Activated naive CD8-positive, alpha-beta T cell treated with anti-CD3 and anti-CD28 coated beads, Interleukin-2, amount 10 ng/mL, durations not matched to agents 7 days and 5 days (primary cell): ENCODE data around the gene FAM227B. TPM values are rescaled to one million over a fixed set of nuclear protein-coding genes. Genes with fewer than 3 reads are reported as not detected.

ENCODE experiments used
- ATAC-seq: fragments of 150-1000 bp; cut with Tn5 transposase; one replicate; pipeline ENCODE4 v1.10.0; 2021; ENCODE audit warnings: low read depth, moderate library complexity
- POLR2A ChIA-PET: fragments of 350-600 bp; sonication (Branson Sonifier 250); formaldehyde crosslinking; loops from one replicate; lab custom pipeline; 2021; ENCODE audit warnings: antibody characterized with exemption; lab: Charles Lee
- DNase-seq: peaks from one replicate; pipeline ENCODE4 v3.0.0; 2021
- H3K27ac Mint-ChIP-seq: one replicate; pipeline ENCODE4 v1.8.0; 2022; ENCODE audit warnings: mild to moderate bottlenecking, mixed read lengths
- H3K27me3 Mint-ChIP-seq: one replicate; pipeline ENCODE4 v1.8.0; 2022; ENCODE audit warnings: mild to moderate bottlenecking, moderate library complexity, mixed read lengths
- H3K36me3 Mint-ChIP-seq: one replicate; pipeline ENCODE4 v1.8.0; 2021; ENCODE audit warnings: mild to moderate bottlenecking, mixed read lengths
- H3K4me1 Mint-ChIP-seq: one replicate; pipeline ENCODE4 v1.8.0; 2021; ENCODE audit warnings: mixed read lengths
- H3K4me3 Mint-ChIP-seq: one replicate; pipeline ENCODE4 v1.8.0; 2022; ENCODE audit warnings: mild to moderate bottlenecking, moderate library complexity, mixed read lengths
- H3K9me3 Mint-ChIP-seq: one replicate; pipeline ENCODE4 v1.8.0; 2021; ENCODE audit warnings: mixed read lengths
- total RNA-seq, 2 experiments: library from RNA; stranded (reverse); gene quantifications; one replicate each; pipeline ENCODE4 v1.2.3, GENCODE V29; 2021

The FAM227B gene
- total RNA-seq, 2 experiments from 2014 or later = 6.1 to 6.6 TPM

DNA sequence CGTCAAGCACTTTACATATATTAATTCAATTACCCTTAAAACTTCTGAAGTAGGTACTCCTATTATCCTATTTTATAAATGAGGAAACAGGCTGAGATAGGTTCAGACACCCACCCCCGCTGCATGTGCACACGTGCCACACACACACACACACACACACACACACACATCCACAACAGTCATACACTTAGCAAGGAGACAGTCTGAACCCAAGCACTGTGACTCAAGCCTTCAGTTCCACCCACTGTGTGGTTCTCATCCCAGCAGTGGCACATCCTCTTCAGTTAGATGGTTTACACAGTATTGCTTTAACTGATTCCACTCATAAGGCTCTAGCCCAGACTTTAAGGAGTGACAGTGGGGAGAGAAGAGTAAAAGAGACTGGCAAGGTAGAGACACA lies 288.7 kb downstream of the FAM227B start:
- Mint-ChIP-seq H3K9me3 (no peaks in the 10 kb centered on the region), H3K27me3 (no peaks in the 10 kb centered on the region), H3K36me3 (peaks cover 19% of the 10 kb centered on the region), H3K4me1 (no peaks in the 10 kb centered on the region), H3K4me3 (no peak overlapping the region), H3K27ac (no peak overlapping the region)
- POLR2A ChIA-PET = no interaction called here
- DNase-seq = no peak
- no peak for ATAC-seq

DNA sequence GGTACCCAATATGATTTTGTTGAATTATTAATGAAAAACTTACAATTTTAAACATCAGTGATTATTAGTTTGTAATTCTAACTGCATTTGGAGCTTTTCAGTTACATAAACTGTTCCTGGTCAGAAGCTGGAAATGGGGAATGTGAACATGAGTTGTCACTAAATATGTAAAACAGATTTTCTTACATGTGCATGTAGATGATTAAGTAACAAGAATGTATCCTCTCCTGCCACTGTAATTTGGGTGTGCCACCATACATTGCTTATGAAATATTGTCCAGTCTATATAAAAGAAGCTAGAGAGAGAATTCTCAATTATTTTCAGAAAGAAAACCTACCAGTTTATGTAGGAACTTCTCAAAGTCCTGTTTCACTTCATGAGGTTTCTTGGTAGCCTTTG lies 289.2 kb downstream of the FAM227B start:
- ATAC-seq = no peak
- Mint-ChIP-seq H3K4me1 (no peaks in the 10 kb centered on the region), H3K27me3 (no peaks in the 10 kb centered on the region), H3K27ac (no peak overlapping the region), H3K36me3 (peaks cover 15% of the 10 kb centered on the region), H3K4me3 (no peak overlapping the region), H3K9me3 (no peaks in the 10 kb centered on the region)
- POLR2A ChIA-PET = no interaction called here
- DNase-seq = no peak

GRCh38 chr15:49330166-49330565 lies 290.5 kb downstream of the FAM227B start:
- H3K9me3 Mint-ChIP-seq = no peaks in the 10 kb centered on the region
- peaks cover 15% of the 10 kb centered on the region for H3K36me3 Mint-ChIP-seq
- no peaks in the 10 kb centered on the region for H3K27me3 Mint-ChIP-seq
- ATAC-seq (no peak), DNase-seq (no peak)
- no peak overlapping the region for H3K4me3 Mint-ChIP-seq
- H3K4me1 Mint-ChIP-seq = no peaks in the 10 kb centered on the region
- H3K27ac Mint-ChIP-seq = no peak overlapping the region
- POLR2A ChIA-PET = interaction anchor here (1.0 kb wide), 1 partner anchor 10 kb away, joined by 3 read pairs; no protein-coding TSS in a partner anchor

GRCh38 chr15:49328941-49329340 lies 291.7 kb downstream of the FAM227B start:
- Mint-ChIP-seq H3K4me3 (no peak overlapping the region), H3K27me3 (no peaks in the 10 kb centered on the region), H3K36me3 (peaks cover 15% of the 10 kb centered on the region), H3K9me3 (no peaks in the 10 kb centered on the region), H3K27ac (no peak overlapping the region), H3K4me1 (no peaks in the 10 kb centered on the region)
- POLR2A ChIA-PET = no interaction called here
- ATAC-seq (no peak), DNase-seq (no peak)

- no peak for ATAC-seq
- H3K4me1 Mint-ChIP-seq = no peaks in the 10 kb centered on the region
- POLR2A ChIA-PET = no interaction called here
Measured at GRCh38 chr15:49327927-49328326, 292.7 kb downstream of the FAM227B start.

GRCh38 chr15:49323207-49323606 lies 297.4 kb downstream of the FAM227B start:
- ATAC-seq = no peak

More at GRCh38 chr15:49327927-49328326, 292.7 kb downstream of the FAM227B start:
- Mint-ChIP-seq H3K36me3 (peaks cover 17% of the 10 kb centered on the region), H3K4me3 (no peak overlapping the region), H3K27ac (no peak overlapping the region), H3K27me3 (no peaks in the 10 kb centered on the region), H3K9me3 (no peaks in the 10 kb centered on the region)
- DNase-seq = no peak

GRCh38 chr15:49320351-49320750 lies 300.3 kb downstream of the FAM227B start:
- POLR2A ChIA-PET = interaction anchor here (1.2 kb wide), 1 partner anchor 10 kb away, joined by 3 read pairs; no protein-coding TSS in a partner anchor
- H3K27ac Mint-ChIP-seq = no peak overlapping the region

More at GRCh38 chr15:49323207-49323606, 297.4 kb downstream of the FAM227B start:
- POLR2A ChIA-PET = no interaction called here
- Mint-ChIP-seq H3K4me1 (peaks cover 8% of the 10 kb centered on the region), H3K9me3 (no peaks in the 10 kb centered on the region), H3K27me3 (no peaks in the 10 kb centered on the region), H3K36me3 (peaks cover 23% of the 10 kb centered on the region), H3K27ac (no peak overlapping the region), H3K4me3 (no peak overlapping the region)
- DNase-seq = no peak

DNA sequence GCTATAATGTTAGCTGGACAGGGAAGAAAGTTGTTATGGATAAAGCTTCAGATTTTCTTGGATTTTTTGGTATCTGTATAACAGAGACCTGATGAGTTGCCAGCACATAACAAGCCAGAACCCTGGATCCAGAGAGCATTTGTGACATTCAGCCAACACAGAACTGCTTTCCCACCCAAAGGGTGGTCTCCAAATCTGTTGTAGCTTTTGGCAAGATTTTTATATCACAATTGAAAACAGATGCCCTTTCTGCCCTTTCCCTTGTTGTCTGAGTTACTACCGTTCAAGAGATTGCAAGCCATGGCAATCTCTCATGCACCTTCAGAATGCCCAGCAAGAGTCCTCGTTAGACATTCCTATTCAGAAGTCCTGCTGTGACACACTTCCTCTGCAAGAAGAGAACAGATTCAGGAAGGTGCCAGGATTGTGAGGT lies 305.2 kb downstream of the FAM227B start:
- no peak for DNase-seq
- Mint-ChIP-seq H3K27me3 (no peaks in the 10 kb centered on the region), H3K9me3 (peaks cover 2% of the 10 kb centered on the region), H3K4me1 (no peaks in the 10 kb centered on the region), H3K27ac (no peak overlapping the region), H3K4me3 (no peak overlapping the region), H3K36me3 (peaks cover 34% of the 10 kb centered on the region)
- POLR2A ChIA-PET = no interaction called here
- no peak for ATAC-seq

More at GRCh38 chr15:49320351-49320750, 300.3 kb downstream of the FAM227B start:
- Mint-ChIP-seq H3K27me3 (no peaks in the 10 kb centered on the region), H3K36me3 (peaks cover 30% of the 10 kb centered on the region), H3K9me3 (peaks cover 2% of the 10 kb centered on the region), H3K4me1 (peaks cover 8% of the 10 kb centered on the region), H3K4me3 (no peak overlapping the region)
- DNase-seq (no peak), ATAC-seq (no peak)

DNA sequence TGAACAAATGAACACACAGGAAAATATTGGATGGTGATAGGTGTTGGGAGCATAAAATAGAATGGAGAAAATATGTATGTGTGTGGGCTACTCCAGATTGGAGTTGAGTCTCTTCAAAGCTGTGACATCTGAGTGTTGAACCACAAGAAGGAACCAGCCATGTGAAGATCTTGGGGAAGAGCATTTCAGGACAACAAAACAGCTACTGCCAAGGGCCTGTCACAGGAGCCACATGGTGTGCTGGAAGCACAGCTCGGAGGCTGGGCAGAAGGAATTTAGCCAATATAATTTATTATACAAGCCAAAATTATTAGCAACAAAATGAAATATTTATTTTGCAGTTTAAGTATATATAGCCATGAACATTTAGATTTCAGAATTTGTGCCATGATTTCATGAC lies 305.9 kb downstream of the FAM227B start:
- ATAC-seq (no peak), DNase-seq (no peak)
- Mint-ChIP-seq H3K27me3 (no peaks in the 10 kb centered on the region), H3K9me3 (peaks cover 2% of the 10 kb centered on the region), H3K27ac (no peak overlapping the region), H3K4me3 (no peak overlapping the region), H3K4me1 (peaks cover 2% of the 10 kb centered on the region), H3K36me3 (peaks cover 35% of the 10 kb centered on the region)
- POLR2A ChIA-PET = no interaction called here

- Mint-ChIP-seq H3K36me3 (peaks cover 34% of the 10 kb centered on the region), H3K27ac (no peak overlapping the region), H3K4me3 (no peak overlapping the region), H3K4me1 (peaks cover 2% of the 10 kb centered on the region), H3K27me3 (no peaks in the 10 kb centered on the region), H3K9me3 (peaks cover 2% of the 10 kb centered on the region)
- DNase-seq = no peak
- ATAC-seq = no peak
- POLR2A ChIA-PET = no interaction called here
Measured at GRCh38 chr15:49313650-49314049, 307.0 kb downstream of the FAM227B start.

GRCh38 chr15:49309889-49310288 lies 310.7 kb downstream of the FAM227B start:
- no peak overlapping the region for H3K27ac Mint-ChIP-seq
- H3K27me3 Mint-ChIP-seq = no peaks in the 10 kb centered on the region
- peaks cover 2% of the 10 kb centered on the region for H3K4me1 Mint-ChIP-seq
- POLR2A ChIA-PET = no interaction called here
- H3K36me3 Mint-ChIP-seq = peaks cover 44% of the 10 kb centered on the region
- no peak overlapping the region for H3K4me3 Mint-ChIP-seq
- H3K9me3 Mint-ChIP-seq = no peaks in the 10 kb centered on the region
- ATAC-seq (no peak), DNase-seq (no peak)

- DNase-seq (no peak), ATAC-seq (no peak)
- H3K4me1 Mint-ChIP-seq = peaks cover 2% of the 10 kb centered on the region
- no peak overlapping the region for H3K4me3 Mint-ChIP-seq
- POLR2A ChIA-PET = no interaction called here
- no peaks in the 10 kb centered on the region for H3K9me3 Mint-ChIP-seq
- no peak overlapping the region for H3K27ac Mint-ChIP-seq
- H3K27me3 Mint-ChIP-seq = no peaks in the 10 kb centered on the region
- H3K36me3 Mint-ChIP-seq = peaks cover 50% of the 10 kb centered on the region
Measured at GRCh38 chr15:49308686-49309085, 311.9 kb downstream of the FAM227B start.

DNA sequence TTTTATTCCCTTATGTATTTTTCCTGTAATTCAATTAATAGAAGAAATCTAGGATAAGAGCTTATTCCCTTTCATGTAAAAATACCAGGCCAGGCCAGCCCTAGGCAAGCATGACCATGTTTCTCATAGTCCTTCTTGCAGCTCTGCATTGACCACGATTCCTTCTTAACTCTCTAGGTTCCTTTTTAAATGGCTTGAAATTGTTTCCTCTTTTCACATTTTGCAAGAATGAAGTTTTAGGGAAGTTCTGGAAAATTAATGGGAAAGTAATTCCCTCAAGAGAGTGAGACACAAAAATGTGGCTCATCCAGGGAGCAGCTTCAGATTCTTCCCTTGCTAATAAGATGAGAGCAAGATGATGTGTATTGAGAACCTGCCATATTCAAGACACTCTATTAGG lies 314.1 kb downstream of the FAM227B start:
- no peak for DNase-seq
- peaks cover 53% of the 10 kb centered on the region for H3K36me3 Mint-ChIP-seq
- no peaks in the 10 kb centered on the region for H3K27me3 Mint-ChIP-seq
- no peak overlapping the region for H3K27ac Mint-ChIP-seq
- H3K4me3 Mint-ChIP-seq = no peak overlapping the region
- no peaks in the 10 kb centered on the region for H3K9me3 Mint-ChIP-seq
- H3K4me1 Mint-ChIP-seq = peaks cover 4% of the 10 kb centered on the region
- ATAC-seq = no peak
- POLR2A ChIA-PET = no interaction called here

DNA sequence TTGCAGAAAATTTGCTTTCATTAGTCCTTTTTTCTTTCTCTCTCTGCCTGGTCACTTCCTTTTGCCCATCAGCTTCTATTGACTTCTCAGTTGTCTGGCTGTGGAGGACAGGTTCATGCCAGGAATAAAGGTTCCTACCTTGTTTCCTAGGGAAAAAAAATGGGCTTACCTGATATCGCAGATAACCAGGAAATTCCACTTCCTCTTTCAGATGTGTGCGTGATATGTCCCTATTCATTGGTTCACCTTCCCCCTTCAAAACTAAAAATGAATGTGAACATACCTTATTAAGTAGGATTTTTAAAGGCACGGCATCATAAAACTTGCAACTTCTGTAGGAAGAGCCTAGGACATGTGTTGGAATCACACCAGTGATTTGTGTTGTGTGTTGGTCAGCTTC lies 317.6 kb downstream of the FAM227B start:
- Mint-ChIP-seq H3K36me3 (peaks cover 49% of the 10 kb centered on the region), H3K27me3 (no peaks in the 10 kb centered on the region), H3K9me3 (peaks cover 4% of the 10 kb centered on the region), H3K4me1 (peaks cover 2% of the 10 kb centered on the region), H3K27ac (no peak overlapping the region), H3K4me3 (no peak overlapping the region)
- POLR2A ChIA-PET = no interaction called here
- DNase-seq = no peak
- ATAC-seq = no peak
